HG03196 (cell line): Measurements from ENCODE around the gene CACNA1B.

Source experiments
- ATAC-seq: cut with Tn5 transposase; IDR thresholded peaks from one replicate; pipeline ENCODE4 v1.9.1; 2021; ENCODE audit not compliant: unreplicated experiment

Gene CACNA1B

DNA sequence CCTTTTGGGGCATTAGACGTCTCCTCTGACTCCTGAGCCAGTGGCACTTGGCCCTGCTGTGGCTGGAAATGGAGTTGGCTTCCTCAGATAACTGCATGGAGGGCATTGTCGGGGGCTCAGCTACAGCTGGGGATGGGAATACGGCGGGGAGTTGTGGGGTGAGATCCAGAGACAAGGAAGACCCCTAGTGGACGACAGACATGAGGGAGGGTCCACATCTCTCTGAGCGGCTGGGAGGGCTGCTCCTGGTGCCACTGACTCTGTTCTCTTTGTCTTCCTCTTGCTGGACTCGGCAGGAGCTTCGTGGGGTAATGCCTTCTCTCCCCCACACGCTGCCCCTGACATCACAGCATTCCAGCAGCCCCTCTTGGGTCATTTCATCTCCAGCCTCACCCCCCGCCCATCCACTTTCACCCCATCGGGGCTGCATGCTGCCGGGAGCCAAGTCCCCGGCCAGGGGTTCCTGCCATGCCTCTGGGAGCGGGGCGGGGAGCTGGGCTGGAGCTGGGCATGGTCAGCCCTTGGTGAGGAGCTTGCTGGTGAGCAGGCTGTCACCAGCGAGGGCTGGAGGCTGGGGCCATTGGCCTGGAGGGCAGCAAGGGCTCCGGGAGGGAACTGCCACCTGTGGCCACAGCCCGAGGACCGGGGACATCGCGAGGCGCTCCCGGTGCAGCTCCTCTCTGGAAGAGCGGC is 172.3 kb downstream of the CACNA1B start:
- ATAC-seq: no peak

DNA sequence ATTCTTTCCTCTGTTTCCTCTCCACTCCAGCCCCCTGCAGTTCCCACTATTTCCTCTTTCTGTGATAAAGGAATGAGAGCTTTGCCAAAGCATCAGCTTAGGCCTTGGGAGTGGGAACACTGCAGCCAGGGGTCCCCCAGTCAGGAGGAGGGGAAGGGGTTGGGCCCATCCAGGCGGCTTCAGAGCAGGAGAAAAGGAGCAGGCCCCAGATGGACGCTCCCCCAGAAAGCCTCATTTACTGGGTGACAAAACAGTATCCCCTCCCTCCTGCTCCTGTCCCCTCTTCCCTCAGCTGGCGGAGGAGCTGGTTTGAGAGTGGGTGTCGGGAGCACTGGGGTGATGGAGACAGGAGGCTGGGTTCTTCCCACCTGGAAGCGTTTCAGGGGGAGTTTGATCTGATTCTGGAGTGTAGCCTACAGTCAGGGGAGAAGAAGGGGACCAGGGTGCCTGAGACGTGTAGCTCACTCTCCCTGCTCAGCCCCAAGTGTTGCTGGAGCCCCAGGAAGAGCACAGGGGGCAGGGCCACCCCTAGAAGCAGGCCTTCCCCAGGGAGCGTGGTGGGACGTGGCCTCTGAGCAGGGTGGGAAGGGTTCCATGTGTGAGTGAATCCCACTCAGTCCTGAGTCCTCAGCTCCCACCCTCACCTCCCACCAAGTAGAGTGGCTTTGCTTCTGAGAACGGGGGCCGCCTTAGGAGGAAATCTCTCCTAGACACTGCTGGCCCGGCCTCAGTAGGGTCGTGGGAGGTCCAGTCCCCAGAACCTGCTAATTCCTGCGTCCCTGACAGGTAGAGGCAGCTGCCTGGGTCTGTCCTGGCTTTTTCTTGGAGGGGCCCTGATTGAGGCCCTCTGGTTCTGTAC is 173.1 kb downstream of the CACNA1B start:
- ATAC-seq: no peak

DNA sequence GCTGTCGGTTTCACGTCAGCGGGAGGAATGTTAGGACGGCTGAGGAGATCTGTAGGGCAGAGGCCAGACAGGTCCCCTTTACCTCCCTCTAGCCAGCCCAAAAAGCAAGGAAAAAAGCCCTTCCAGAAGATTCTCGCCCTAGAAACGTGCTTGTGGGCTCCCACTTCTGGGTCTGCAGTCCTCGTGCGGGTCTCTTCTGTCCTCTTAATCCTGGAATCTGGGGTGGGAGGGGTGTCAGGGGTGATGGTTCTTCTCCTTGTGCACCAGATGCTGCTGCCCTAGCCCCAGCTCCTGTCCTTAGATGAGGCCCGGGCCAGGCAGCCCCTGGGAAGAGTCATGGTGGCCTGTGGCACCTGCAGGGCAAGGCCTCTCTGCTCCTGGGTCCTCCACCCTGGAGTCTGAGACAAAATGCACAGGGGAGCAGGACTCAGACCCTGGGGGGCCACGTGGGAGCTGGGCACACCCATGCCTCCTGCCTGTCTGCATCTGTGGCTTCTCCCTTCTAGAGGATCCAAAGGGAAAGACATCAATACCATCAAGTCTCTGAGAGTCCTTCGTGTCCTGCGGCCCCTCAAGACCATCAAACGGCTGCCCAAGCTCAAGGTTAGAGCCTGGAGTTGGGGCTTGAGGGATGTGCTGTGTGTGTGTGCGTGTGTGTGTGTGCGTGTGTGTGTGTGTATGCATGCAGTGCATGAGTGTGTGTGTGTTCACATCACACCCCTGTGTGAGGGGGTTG is 174.2 kb downstream of the CACNA1B start:
- ATAC-seq: no peak

DNA sequence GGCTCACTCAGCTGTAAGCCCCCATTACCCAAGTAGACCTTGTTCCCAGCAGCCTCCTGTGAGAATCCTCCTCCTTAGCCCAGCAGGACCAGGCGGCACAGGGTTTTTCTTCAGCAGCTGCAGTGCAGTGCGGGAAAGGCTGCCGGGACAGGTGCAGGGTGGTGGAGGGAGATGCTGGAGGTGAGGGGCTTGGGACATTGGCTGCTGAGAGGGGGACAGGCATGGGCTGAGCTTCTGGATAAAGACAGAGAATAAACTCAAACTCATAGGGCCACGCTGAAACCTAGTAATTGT is 174.7 kb downstream of the CACNA1B start:
- ATAC-seq: no peak

DNA sequence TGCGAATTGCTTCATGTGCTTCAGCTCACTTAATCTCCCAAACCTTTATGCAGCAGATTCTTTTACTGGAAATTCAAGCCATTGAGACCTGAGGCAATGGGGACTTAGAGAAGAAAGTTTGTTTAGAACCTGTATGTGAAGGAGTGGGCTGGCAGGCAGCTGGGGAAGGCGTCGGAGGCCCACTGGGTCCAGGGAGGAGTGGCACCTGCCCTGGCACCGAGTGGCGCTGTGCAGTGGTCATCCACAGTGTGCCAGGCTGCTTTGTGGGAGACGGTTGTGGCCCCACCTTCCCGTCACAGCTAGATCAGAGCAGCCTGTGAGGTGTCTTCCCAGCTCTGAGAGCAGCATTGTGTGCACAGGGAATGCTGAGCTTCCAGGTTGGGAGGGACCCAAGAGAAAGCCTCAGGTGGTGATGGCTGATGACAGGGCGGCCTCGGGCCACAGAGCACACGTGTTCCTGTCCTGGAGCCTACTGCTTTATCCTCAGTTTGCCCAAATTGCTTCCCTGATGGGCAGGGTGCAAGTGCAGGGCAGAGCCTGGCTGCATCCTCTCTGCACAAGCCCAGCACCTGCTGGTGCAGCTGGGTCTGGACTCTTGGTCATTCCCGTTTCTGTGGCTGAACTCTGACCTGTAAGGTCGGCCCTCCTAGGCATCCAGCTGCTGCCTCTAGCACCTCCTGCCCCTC is 175.2 kb downstream of the CACNA1B start:
- no peak for ATAC-seq

DNA sequence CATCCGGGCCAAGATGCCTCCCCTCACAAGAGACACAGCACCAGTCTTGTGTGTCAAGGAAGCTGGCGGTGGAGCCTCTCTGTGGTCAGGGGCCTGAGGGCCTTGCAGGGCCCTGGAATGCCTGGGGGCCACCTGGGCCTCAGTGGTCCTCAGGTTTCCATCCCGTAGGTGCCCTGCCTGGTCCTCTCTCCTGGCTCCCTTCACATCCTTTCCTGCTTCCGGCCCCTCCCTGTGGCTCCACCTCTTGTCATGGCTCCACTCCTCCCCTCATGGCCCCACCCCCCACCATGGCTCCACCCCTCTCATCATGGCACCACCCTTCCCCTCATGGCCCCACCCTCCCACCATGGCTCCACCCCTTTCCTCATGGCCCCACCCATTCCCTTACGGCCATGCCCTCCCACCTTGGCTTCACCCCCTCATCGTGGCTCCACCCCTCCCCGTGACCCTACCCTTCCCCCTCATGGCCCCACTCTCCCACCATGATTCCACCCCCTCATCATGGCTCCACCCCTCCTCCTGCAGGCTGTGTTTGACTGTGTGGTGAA is 175.8 kb downstream of the CACNA1B start:
- ATAC-seq: no peak

DNA sequence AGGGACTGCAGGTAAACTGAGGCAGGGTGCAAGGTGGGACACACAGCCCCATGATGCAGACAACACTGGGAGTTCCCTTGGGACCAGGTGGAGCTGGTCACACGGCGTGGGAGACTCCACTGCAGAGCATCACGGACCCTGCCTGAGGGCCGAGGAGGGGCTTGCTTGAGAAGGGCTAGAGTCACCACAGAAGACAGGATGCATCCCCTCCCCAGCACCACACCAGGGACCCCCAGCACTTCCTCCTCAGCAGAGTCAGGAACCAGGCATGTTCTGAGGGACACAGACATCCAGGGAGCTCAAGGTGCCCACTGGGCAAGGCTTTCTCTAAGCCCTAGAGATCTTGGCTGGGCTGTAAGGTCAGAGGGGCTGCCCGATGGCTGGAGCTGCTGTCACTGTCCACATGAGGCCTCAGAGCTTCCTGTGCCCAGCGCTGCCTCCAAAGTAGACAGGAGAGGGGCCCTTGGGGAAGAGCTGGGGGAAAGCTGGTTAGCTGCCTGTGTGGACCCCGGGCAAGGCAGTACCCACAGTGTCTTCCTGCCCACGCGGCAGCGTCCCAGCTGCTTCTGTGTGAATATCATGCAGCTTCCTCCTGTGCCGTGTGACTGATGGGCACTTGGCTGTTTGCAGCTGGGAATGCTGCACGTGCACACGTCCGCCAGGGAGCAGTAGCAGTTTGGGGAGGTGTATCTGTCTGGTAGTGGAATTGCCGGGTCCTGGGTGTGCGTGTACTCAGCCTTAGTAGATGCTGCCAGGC is 176.6 kb downstream of the CACNA1B start:
- no peak for ATAC-seq

DNA sequence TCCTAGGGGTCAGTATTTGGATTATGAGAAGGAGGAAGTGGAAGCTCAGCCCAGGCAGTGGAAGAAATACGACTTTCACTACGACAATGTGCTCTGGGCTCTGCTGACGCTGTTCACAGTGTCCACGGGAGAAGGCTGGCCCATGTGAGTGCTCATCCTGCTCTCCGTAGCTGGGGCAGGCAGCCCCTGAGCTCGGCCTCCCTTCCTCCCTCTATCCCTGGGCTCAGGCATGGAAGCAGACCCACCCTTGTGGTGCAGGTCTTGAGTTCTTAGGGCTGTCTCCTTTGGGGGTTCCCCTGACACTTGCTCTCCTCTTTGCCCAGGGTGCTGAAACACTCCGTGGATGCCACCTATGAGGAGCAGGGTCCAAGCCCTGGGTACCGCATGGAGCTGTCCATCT is 180.1 kb downstream of the CACNA1B start:
- no peak for ATAC-seq

DNA sequence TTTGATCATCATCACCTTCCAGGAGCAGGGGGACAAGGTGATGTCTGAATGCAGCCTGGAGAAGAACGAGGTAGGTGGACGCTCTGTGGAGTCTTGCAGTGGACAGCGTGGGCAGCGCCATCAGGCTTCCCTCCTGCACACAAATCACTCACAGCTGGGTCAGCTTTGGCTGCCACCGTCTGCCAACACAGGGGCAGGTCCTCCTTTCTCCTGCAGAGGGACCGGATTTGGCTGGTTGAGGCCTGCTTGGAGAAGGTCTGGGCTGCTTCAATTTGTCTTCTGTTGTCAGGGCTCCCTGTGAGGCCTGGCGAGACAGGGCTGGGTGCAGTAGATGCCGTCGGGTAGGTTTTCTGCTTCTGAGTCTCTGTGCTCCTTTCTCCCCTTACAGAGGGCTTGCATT is 180.6 kb downstream of the CACNA1B start:
- no peak for ATAC-seq

DNA sequence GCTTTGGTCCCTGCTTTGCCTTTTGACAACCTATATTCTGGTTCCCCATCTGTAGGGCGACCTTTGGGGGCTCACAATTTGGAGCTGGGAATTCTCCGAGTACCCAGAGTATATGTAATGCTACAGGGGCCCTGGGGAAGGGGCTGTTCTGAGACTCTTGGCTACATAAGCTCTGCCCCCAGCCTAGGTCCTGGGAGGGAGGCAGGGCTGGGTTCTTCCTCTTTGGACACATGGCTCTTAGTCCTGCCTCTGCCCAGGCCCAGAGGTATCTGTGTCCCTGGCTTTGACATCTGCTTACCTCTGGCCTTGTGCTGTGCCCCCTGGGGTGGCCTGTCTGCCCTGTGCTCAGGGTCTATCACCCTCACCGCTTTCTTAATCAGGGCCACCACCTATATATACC is 181.6 kb downstream of the CACNA1B start:
- ATAC-seq: no peak

DNA sequence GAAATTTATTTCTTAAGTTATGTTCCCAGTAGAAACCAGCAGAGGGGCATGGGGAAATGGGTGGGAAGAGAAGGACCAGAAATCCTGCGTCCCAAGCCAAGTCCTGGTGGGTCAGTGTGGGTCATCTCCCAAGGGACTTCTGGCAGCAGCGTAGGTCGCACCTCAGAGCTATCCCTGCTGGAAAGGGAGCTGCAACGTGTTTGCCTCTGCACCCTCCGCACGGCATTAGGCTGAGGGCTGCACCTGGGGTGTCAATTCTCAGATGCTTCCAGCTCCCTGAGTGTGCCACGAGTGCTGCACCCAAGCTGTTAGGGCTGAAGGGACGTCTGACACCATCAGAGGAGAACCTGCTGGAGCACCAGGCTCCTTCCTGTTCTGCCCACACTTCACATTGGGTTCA is 182.8 kb downstream of the CACNA1B start:
- no peak for ATAC-seq

DNA sequence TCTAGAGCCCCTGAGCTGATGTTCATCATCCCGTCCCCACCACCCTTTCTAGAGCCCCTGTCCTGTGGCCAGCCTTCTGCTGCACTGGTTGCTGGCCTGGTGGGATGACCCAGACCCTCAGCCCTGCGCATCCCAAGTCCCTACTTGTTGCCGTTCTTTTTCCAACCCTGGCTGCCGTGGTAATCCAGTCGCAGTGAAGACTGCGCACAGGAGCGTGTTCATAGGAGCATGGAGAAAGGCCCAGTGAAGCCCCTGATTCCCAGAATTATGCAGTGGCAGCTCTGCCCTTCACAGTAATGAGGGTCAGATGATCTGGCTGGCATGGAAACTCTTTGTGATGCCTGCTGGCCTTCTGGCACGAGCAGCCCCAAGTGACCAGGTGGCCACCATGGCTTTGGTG is 183.3 kb downstream of the CACNA1B start:
- no peak for ATAC-seq

DNA sequence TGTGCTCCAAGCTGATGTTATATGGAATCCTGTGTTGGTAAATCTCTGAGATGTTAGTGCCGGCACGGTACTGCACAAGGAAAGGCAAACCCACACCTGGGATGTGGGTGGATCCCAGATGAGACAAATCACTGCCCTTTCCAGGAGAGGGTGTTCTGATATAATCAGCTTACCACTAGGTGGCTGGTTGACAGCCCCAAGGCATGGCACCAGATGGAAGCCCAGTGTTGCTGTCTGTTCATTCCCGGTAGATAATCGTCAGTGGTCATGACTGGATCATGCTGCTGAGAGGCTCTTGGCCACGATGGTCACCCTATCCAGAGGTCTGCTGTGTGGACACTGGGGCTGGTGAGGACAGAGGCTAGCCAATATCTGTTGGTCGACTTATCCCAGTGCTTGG is 184.0 kb downstream of the CACNA1B start:
- ATAC-seq: no peak

DNA sequence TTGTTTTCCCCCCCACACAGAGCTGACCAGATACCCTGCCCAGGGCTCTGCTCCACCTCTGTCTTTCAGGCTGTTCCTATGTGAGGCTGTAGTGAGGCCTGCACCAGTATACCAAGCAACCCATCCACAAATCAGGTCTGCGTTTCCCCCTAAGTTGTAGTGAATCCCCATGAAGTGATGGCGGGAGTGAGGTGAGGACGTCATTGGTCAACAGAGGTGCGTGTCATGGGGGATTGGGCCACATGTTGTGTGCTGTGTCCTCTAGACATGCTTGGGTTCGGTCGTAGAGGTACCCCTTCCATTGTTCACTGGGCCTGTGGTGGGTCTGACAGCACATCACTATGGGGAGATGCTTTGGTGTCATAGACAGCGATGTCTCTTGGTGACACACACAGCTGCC is 184.6 kb downstream of the CACNA1B start:
- ATAC-seq: no peak

DNA sequence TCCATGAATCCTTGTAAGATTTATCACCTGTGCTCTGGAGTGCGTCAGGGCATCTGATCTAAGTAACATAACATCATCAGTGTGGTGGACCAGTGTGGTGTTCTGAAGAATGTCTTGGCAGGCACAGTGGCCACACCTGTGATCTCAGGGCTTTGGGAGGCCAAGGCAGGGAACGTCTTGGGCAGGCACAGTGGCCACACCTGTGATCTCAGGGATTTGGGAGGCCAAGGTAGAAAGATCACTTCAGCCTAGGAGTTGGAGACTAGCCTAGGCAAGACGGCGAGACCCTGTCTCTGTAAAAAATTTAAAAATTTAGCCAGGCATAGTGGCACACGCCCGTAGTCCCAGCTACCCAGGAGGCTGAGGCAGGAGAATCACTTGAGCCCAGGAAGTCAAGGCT is 185.5 kb downstream of the CACNA1B start:
- no peak for ATAC-seq

DNA sequence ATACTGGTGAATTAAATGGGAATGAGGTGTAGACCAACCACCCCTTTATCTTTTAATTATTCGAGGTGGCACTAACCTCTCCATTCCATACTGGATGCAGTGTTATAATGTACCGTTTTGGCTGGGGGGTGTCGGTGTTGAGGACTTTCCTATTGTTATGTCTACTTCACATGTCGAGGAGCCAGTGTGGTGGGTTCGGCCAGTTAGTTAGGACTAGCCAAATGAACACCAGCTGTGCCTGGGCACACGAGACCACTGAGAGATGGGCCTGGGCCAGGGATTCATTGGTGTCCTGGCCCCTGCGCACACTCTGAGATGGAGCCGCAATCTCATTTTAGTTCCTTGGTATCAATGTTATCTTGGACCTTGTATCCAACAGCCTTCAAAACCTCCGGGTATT is 186.2 kb downstream of the CACNA1B start:
- no peak for ATAC-seq

DNA sequence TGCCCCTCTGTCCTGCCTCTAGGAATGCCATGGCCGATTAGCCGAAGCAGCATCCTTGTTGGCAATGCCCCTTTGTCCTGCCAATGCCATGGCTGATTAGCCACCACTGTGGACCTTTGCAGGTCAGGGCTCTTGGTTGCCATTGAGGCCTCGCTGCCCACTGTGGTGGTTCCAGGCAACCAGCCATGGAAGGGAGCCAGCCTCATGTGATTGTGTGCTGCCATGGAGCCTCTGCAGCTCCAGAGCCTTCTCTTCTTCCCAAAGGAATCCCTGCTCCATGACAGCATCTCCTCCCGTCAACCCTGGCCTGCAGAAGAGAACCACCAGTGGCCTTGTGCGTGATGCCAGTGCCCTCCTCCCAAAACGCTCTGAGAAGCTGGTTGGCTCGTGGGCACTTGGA is 187.0 kb downstream of the CACNA1B start:
- ATAC-seq: no peak

DNA sequence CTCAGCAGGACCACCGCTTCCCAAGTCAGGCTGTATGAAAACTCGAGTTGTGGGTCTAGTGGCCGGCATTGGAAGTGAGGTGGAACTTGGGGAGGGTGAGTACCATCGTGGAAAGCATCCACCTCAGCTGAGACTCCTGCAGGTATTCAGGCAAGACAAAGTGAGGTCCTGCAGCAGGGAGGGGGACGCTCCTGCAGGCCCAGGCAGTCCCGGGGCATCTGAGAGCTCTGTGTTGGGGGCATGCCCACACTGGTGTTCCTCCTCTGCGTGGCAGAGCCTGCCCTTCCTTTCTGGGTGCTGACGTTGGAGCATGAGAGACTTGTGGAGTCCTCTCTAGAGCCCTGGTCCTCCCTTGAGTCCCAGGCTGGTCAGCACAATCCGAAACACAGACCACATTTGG is 187.7 kb downstream of the CACNA1B start:
- no peak for ATAC-seq

DNA sequence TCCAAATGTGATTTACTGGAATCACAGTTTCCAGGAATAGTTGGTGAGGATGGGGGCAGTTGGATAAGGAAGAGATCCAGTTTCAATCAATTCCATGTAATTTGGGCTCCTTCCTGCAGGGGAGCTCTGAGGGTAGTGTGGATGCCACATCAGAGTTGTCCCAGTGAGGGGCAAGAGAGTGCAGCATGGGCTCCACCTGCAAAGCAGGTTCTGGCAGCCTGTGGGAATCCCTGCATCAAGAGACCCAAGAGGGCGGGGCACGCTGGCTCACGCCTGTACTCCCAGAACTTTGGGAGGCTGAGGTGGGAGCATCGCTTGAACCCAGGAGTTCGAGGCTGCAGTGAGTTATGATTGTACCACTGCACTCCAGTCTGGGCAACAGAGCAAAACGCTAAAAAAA is 188.5 kb downstream of the CACNA1B start:
- no peak for ATAC-seq

DNA sequence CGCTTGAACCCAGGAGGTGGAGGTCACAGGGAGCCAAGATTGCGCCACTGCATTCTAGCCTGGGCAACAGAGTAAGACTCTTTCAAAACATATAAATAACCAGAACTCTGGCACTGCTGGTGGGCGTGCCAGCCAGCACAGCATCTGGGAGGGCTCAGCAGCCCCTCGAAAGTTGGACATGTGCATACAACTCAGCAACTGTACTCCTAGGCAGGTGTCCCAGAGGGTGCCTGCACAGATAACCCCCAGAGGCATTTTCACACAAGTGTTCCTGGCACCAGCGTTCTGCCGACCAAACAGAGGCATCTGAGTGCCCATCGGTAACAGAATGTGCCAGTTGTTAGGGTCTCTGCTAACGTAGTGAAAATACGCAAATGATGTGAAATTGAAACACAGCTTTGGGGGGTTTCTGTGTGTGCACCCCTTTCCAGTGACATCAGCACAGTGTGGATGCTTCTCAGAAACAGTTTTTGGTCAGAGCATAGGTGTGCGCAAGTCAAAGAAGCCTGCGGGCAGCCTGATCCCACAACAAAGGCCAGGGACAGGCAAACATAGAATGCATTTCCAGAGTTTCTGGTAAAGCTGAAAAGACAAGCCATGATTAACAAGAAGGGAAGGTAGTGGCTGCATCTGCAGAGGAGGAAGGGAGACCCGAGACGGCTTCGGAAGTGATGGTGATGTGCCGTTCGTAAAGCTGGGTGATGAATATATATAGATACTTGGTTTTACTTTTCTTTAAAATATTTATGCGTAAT is 190.2 kb downstream of the CACNA1B start:
- ATAC-seq: no peak
